Uterus (tissue), 4 donors: ENCODE results near the gene ENO1. TPM values are rescaled to one million over a fixed set of nuclear protein-coding genes. Genes with fewer than 3 reads are reported as not detected.

Experiments
- DNase-seq, 2 donors: peaks; one replicate each; pipeline ENCODE4 v3.0.0-alpha.2; 2019 to 2020
- H3K27ac ChIP-seq, 2 donors: fragments of 200-600 bp; sonication (generic); 1 replicate in 1 of 2; 2 replicates in 1 of 2; pipeline ENCODE4 v1.5.1; 2016 to 2018
- H3K27me3 ChIP-seq, 2 donors: fragments of 200-600 bp; sonication (generic); one replicate each; pipeline ENCODE4 v1.5.1; 2018 to 2019; ENCODE audit warnings: control low read depth in 1 of 2
- H3K36me3 ChIP-seq, 2 donors: fragments of 200-600 bp; sonication (generic); one replicate each; pipeline ENCODE4 v1.5.1; 2019; ENCODE audit warnings: control low read depth in 1 of 2
- H3K4me1 ChIP-seq, 2 donors: fragments of 200-600 bp; sonication (generic); one replicate each; pipeline ENCODE4 v1.5.1; 2018 to 2019; ENCODE audit warnings: control low read depth in 1 of 2
- H3K4me3 ChIP-seq, 2 donors: fragments of 200-600 bp; sonication (generic); 1 replicate in 1 of 2; 2 replicates in 1 of 2; pipeline ENCODE4 v1.5.1; 2018 to 2019; ENCODE audit warnings: mild to moderate bottlenecking in 1 of 2
- H3K9me3 ChIP-seq, 2 donors: fragments of 200-600 bp; sonication (generic); one replicate each; pipeline ENCODE4 v1.5.1; 2019; ENCODE audit warnings: control low read depth in 1 of 2
- CTCF ChIP-seq, 4 experiments: fragments of 200-600 bp in 2 of 4; fragments of 450-650 bp in 2 of 4; sonication (generic) in 2 of 4; IDR thresholded peaks; one replicate each; pipeline ENCODE4 v1.5.1; 2016 to 2019; ENCODE audit warnings: antibody characterized with exemption in 4 of 4, mild to moderate bottlenecking in 2 of 4, moderate library complexity in 1 of 4
- POLR2A ChIP-seq, 2 donors: fragments of 450-650 bp; IDR thresholded peaks; one replicate each; pipeline ENCODE4 v1.6.1; 2016; ENCODE audit warnings: antibody characterized with exemption in 2 of 2, mild to moderate bottlenecking in 1 of 2, moderate library complexity in 1 of 2
- intact Hi-C: fragments of 100-400 bp; cut with DNase I; formaldehyde crosslinking; loops from one replicate; pipeline ENCODE4 v1.15.1; 2023; ENCODE audit warnings: low total_unique reads
- total RNA-seq, 4 donors: library from RNA; depleted of rRNA in 3 of 4; stranded (reverse); fragments of >200 nt in 3 of 4; gene quantifications; one replicate each; pipeline versions ENCODE4 v1.1.0 to v1.2.4, GENCODE V29; 2014 to 2023
- donor health status: DM: yes; HTN: yes; CAD: no.

ENO1 gene
- total RNA-seq, 4 donors from 2014 or later, result 123 to 358 (median 225) TPM

- Histone ChIP-seq H3K27ac (peak overlapping the region; percentile 97 to 98), H3K4me3 (peak overlapping the region; percentile 66 to 95), H3K9me3 (no peaks in the 10 kb centered on the region), H3K4me1 (no peaks in the 10 kb centered on the region), H3K27me3 (no peaks in the 10 kb centered on the region), H3K36me3 (no peaks in the 10 kb centered on the region)
- TF ChIP-seq CTCF (IDR thresholded peaks at IDR 0.05), result no peak
- no peak for TF ChIP-seq POLR2A (IDR thresholded peaks at IDR 0.05)
- intact Hi-C loops, result no loop called here
- DNase-seq, result no peak
Measured at GRCh38 chr1:8816264-8816663, 62.2 kb downstream of the ENO1 start.

GRCh38 chr1:8815582-8816151 is 62.8 kb downstream of the ENO1 start:
- H3K4me1 ChIP-seq, result no peaks in the 10 kb centered on the region
- TF ChIP-seq CTCF (IDR thresholded peaks at IDR 0.05) (no peak), POLR2A (IDR thresholded peaks at IDR 0.05) (no peak)
- intact Hi-C loops, result no loop called here
- DNase-seq, result no peak
- peak overlapping the region; percentile 66 to 95 for H3K4me3 ChIP-seq
- peak overlapping the region; percentile 97 to 98 for H3K27ac ChIP-seq
- no peaks in the 10 kb centered on the region for H3K27me3 ChIP-seq
- H3K9me3 ChIP-seq, result no peaks in the 10 kb centered on the region
- no peaks in the 10 kb centered on the region for H3K36me3 ChIP-seq

DNA sequence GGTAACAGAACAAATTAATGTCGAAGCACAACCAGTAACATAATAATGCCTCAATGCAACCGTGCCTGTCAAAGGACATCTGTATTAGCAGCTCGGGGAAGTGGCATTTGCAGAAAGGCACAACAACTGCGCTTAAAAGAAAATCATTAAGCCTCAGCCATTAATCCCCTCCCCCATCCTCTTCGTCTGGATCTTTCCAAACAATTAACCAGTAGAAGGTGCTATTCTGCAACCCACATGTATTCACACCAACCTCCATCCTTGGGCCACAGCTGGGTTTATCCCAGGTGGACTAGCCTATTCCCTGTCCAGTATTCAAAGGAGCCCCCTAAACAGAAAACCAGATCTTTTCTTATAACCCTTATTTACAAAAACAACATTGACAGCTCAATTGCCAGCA is 63.6 kb downstream of the ENO1 start:
- Histone ChIP-seq H3K9me3 (no peaks in the 10 kb centered on the region), H3K4me1 (no peaks in the 10 kb centered on the region), H3K4me3 (no peak overlapping the region), H3K36me3 (no peaks in the 10 kb centered on the region), H3K27ac (peak overlapping the region in 1 of 2 donors; percentile 98), H3K27me3 (no peaks in the 10 kb centered on the region)
- no peak for DNase-seq
- intact Hi-C loops, result no loop called here
- TF ChIP-seq POLR2A (IDR thresholded peaks at IDR 0.05) (no peak), CTCF (IDR thresholded peaks at IDR 0.05) (peak in 1 of 4 experiments; percentile 19)

GRCh38 chr1:8813991-8814390 is 64.5 kb downstream of the ENO1 start:
- no peaks in the 10 kb centered on the region for H3K36me3 ChIP-seq
- TF ChIP-seq CTCF (IDR thresholded peaks at IDR 0.05), result no peak
- no peak for TF ChIP-seq POLR2A (IDR thresholded peaks at IDR 0.05)
- intact Hi-C loops, result no loop called here
- no peaks in the 10 kb centered on the region for H3K9me3 ChIP-seq
- H3K27me3 ChIP-seq, result no peaks in the 10 kb centered on the region
- no peak for DNase-seq
- peak overlapping the region in 1 of 2 donors; percentile 9 for H3K27ac ChIP-seq
- no peak overlapping the region for H3K4me3 ChIP-seq
- H3K4me1 ChIP-seq, result no peaks in the 10 kb centered on the region

- H3K36me3 ChIP-seq, result no peaks in the 10 kb centered on the region
- intact Hi-C loops, result no loop called here
- H3K4me3 ChIP-seq, result no peak overlapping the region
- H3K27me3 ChIP-seq, result no peaks in the 10 kb centered on the region
- no peak for TF ChIP-seq CTCF (IDR thresholded peaks at IDR 0.05)
- TF ChIP-seq POLR2A (IDR thresholded peaks at IDR 0.05), result no peak
- no peak for DNase-seq
- peak overlapping the region in 1 of 2 donors; percentile 29 for H3K27ac ChIP-seq
- no peaks in the 10 kb centered on the region for H3K9me3 ChIP-seq
- no peaks in the 10 kb centered on the region for H3K4me1 ChIP-seq
Measured at GRCh38 chr1:8813016-8813763, 65.3 kb downstream of the ENO1 start.
